WTC11 (cell line): ENCODE measurements around the gene RTP2. TPM values are rescaled to one million over a fixed set of nuclear protein-coding genes. Genes with fewer than 3 reads are reported as not detected.

Source experiments
- ATAC-seq: fragments of 200-7000 bp; cut with Tn5 transposase; 2 replicates; pipeline ENCODE4 v1.10.0; 2021; ENCODE audit warnings: mild to moderate bottlenecking, moderate library complexity
- CTCF ChIA-PET: fragments of 300-600 bp; sonication (Branson Sonifier 250); formaldehyde crosslinking; loops from one replicate; lab custom pipeline; 2021; ENCODE audit warnings: antibody characterized with exemption; lab: Charles Lee
- POLR2A ChIA-PET: fragments of 350-600 bp; sonication (Branson Sonifier 250); formaldehyde crosslinking; loops from one replicate; lab custom pipeline; 2021; ENCODE audit warnings: antibody characterized with exemption; lab: Charles Lee
- DNase-seq: peaks from one replicate; pipeline ENCODE4 v3.0.0; 2021; ENCODE audit warnings: low spot score
- H3K27ac Mint-ChIP-seq: 2 replicates; pipeline ENCODE4 v1.8.0; 2021; ENCODE audit warnings: mixed read lengths
- H3K27me3 Mint-ChIP-seq: 2 replicates; pipeline ENCODE4 v1.8.0; 2021; ENCODE audit warnings: low read depth, mild to moderate bottlenecking, moderate library complexity, mixed read lengths
- H3K36me3 Mint-ChIP-seq: 2 replicates; pipeline ENCODE4 v1.8.0; 2021; ENCODE audit warnings: mixed read lengths
- H3K4me1 Mint-ChIP-seq: 2 replicates; pipeline ENCODE4 v1.8.0; 2022; ENCODE audit warnings: mixed read lengths
- H3K4me3 Mint-ChIP-seq: 2 replicates; pipeline ENCODE4 v1.8.0; 2021; ENCODE audit warnings: mild to moderate bottlenecking, moderate library complexity, mixed read lengths
- H3K9me3 Mint-ChIP-seq: 2 replicates; pipeline ENCODE4 v1.8.0; 2021; ENCODE audit warnings: mixed read lengths
- JUN ChIP-seq: sonication (generic); formaldehyde crosslinking; IDR thresholded peaks from 2 replicates; pipeline ENCODE4 v1.8.0; 2023; ENCODE audit warnings: mild to moderate bottlenecking, missing genetic modification reagents
- KAT7 ChIP-seq: sonication (generic); formaldehyde crosslinking; IDR thresholded peaks from 2 replicates; pipeline ENCODE4 v1.8.1; 2023; ENCODE audit warnings: missing genetic modification reagents, mild to moderate bottlenecking, borderline replicate concordance
- NFE2L1 ChIP-seq: sonication (generic); formaldehyde crosslinking; IDR thresholded peaks from 2 replicates; pipeline ENCODE4 v1.8.1; 2023; ENCODE audit warnings: missing genetic modification reagents
- SP1 ChIP-seq: sonication (generic); formaldehyde crosslinking; conservative IDR thresholded peaks from 2 replicates; pipeline ENCODE4 v1.8.1; 2022; ENCODE audit warnings: missing genetic modification reagents
- ZNF121 ChIP-seq: sonication (generic); formaldehyde crosslinking; IDR thresholded peaks from 2 replicates; pipeline ENCODE4 v1.8.0; 2023; ENCODE audit warnings: missing genetic modification reagents
- ZNF396 ChIP-seq: fragments of 250-450 bp; sonication (Bioruptor Pico); IDR thresholded peaks from 2 replicates; pipeline ENCODE4 v1.8.0; 2021; ENCODE audit warnings: mild to moderate bottlenecking, moderate library complexity, borderline replicate concordance
- ZNF671 ChIP-seq: fragments of 250-450 bp; sonication (Bioruptor Pico); IDR thresholded peaks from 2 replicates; pipeline ENCODE4 v1.8.0; 2021; ENCODE audit warnings: mild to moderate bottlenecking
- total RNA-seq: library from RNA; stranded (reverse); gene quantifications from 3 replicates; pipeline ENCODE4 v1.2.3, GENCODE V29; 2021
- TF ChIP-seq, protein P1 (sequence below): fragments of 200-600 bp; IDR thresholded peaks from 2 replicates; pipeline ENCODE4 v1.8.0; 2022; ENCODE audit warnings: antibody characterized with exemption
- TF ChIP-seq, protein P2 (sequence below): sonication (generic); formaldehyde crosslinking; IDR thresholded peaks from 2 replicates; pipeline ENCODE4 v1.8.1; 2023; ENCODE audit warnings: mild to moderate bottlenecking, missing genetic modification reagents, moderate library complexity
- TF ChIP-seq, protein P3 (sequence below): sonication (generic); formaldehyde crosslinking; conservative IDR thresholded peaks from 2 replicates; pipeline ENCODE4 v1.8.1; 2023; ENCODE audit warnings: mild to moderate bottlenecking, low read depth, missing genetic modification reagents, moderate library complexity
- TF ChIP-seq, protein P4 (sequence below): sonication (generic); formaldehyde crosslinking; IDR thresholded peaks from 2 replicates; pipeline ENCODE4 v1.8.0; 2022; ENCODE audit warnings: mild to moderate bottlenecking, missing genetic modification reagents
- TF ChIP-seq, protein P5 (sequence below): sonication (generic); formaldehyde crosslinking; IDR thresholded peaks from 2 replicates; pipeline ENCODE4 v1.8.1; 2022; ENCODE audit warnings: missing genetic modification reagents, borderline replicate concordance

RTP2 gene
- total RNA-seq, 1 experiment from 2014 or later = not detected

DNA sequence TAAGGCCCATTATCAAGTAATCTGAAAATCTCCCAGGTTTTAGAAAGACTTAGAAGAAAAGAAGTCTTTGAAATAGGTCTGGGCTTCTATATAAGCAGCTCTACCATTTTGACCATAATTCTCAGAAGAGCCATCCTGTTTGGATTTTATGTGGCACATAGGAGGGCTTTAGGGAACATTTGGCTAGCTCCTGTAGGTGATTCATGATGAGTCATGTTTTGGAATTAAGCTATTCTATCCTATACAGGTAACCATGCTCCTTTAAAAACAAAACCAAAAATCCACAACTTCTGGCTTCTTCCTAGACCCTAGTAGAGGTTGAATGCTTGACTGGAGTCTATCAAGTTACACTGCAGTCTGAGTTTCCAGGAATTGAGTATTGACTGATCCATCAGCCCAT, 41.1 kb downstream of the RTP2 start (continued):
- no peak for TF ChIP-seq JUN (CRISPR knock-in tag)
- TF ChIP-seq, protein P1, sequence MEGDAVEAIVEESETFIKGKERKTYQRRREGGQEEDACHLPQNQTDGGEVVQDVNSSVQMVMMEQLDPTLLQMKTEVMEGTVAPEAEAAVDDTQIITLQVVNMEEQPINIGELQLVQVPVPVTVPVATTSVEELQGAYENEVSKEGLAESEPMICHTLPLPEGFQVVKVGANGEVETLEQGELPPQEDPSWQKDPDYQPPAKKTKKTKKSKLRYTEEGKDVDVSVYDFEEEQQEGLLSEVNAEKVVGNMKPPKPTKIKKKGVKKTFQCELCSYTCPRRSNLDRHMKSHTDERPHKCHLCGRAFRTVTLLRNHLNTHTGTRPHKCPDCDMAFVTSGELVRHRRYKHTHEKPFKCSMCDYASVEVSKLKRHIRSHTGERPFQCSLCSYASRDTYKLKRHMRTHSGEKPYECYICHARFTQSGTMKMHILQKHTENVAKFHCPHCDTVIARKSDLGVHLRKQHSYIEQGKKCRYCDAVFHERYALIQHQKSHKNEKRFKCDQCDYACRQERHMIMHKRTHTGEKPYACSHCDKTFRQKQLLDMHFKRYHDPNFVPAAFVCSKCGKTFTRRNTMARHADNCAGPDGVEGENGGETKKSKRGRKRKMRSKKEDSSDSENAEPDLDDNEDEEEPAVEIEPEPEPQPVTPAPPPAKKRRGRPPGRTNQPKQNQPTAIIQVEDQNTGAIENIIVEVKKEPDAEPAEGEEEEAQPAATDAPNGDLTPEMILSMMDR = no peak

DNA sequence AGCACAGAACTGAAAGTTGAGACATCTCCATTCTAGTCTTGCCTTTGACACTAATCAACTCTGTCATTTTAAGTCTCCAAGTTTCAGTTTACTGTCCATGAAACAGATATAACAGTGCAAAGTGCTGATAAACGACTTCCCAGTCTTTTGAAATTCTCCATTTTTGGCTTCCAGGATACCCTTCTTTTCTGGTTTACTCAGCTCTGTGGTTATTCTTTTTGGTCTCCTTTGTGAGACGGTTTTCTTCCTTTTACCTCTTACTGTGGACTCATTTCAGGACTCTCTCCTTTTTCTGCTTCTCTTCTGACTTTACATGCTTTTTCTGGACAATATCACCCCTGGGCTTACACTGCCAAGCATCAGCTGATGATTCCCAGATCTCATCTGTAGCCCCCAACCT, 51.1 kb downstream of the RTP2 start:
- no peak overlapping the region for H3K27ac Mint-ChIP-seq
- TF ChIP-seq ZNF121 (CRISPR knock-in tag) (no peak), ZNF396 (CRISPR knock-in tag) (no peak), KAT7 (CRISPR knock-in tag) (no peak), SP1 (CRISPR knock-in tag) (no peak), NFE2L1 (CRISPR knock-in tag) (no peak), JUN (CRISPR knock-in tag) (no peak), ZNF671 (CRISPR knock-in tag) (no peak)
- TF ChIP-seq, protein P2, sequence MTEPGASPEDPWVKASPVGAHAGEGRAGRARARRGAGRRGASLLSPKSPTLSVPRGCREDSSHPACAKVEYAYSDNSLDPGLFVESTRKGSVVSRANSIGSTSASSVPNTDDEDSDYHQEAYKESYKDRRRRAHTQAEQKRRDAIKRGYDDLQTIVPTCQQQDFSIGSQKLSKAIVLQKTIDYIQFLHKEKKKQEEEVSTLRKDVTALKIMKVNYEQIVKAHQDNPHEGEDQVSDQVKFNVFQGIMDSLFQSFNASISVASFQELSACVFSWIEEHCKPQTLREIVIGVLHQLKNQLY (CRISPR knock-in tag) = no peak
- TF ChIP-seq, protein P3, sequence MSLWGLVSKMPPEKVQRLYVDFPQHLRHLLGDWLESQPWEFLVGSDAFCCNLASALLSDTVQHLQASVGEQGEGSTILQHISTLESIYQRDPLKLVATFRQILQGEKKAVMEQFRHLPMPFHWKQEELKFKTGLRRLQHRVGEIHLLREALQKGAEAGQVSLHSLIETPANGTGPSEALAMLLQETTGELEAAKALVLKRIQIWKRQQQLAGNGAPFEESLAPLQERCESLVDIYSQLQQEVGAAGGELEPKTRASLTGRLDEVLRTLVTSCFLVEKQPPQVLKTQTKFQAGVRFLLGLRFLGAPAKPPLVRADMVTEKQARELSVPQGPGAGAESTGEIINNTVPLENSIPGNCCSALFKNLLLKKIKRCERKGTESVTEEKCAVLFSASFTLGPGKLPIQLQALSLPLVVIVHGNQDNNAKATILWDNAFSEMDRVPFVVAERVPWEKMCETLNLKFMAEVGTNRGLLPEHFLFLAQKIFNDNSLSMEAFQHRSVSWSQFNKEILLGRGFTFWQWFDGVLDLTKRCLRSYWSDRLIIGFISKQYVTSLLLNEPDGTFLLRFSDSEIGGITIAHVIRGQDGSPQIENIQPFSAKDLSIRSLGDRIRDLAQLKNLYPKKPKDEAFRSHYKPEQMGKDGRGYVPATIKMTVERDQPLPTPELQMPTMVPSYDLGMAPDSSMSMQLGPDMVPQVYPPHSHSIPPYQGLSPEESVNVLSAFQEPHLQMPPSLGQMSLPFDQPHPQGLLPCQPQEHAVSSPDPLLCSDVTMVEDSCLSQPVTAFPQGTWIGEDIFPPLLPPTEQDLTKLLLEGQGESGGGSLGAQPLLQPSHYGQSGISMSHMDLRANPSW (CRISPR knock-in tag) = no peak
- TF ChIP-seq, protein P4, sequence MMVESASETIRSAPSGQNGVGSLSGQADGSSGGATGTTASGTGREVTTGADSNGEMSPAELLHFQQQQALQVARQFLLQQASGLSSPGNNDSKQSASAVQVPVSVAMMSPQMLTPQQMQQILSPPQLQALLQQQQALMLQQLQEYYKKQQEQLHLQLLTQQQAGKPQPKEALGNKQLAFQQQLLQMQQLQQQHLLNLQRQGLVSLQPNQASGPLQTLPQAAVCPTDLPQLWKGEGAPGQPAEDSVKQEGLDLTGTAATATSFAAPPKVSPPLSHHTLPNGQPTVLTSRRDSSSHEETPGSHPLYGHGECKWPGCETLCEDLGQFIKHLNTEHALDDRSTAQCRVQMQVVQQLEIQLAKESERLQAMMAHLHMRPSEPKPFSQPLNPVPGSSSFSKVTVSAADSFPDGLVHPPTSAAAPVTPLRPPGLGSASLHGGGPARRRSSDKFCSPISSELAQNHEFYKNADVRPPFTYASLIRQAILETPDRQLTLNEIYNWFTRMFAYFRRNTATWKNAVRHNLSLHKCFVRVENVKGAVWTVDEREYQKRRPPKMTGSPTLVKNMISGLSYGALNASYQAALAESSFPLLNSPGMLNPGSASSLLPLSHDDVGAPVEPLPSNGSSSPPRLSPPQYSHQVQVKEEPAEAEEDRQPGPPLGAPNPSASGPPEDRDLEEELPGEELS (CRISPR knock-in tag) = no peak
- TF ChIP-seq, protein P5, sequence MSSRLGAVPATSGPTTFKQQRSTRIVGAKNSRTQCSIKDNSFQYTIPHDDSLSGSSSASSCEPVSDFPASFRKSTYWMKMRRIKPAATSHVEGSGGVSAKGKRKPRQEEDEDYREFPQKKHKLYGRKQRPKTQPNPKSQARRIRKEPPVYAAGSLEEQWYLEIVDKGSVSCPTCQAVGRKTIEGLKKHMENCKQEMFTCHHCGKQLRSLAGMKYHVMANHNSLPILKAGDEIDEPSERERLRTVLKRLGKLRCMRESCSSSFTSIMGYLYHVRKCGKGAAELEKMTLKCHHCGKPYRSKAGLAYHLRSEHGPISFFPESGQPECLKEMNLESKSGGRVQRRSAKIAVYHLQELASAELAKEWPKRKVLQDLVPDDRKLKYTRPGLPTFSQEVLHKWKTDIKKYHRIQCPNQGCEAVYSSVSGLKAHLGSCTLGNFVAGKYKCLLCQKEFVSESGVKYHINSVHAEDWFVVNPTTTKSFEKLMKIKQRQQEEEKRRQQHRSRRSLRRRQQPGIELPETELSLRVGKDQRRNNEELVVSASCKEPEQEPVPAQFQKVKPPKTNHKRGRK (CRISPR knock-in tag) = no peak
- TF ChIP-seq, all 79 proteins: peak for 0
- ChIA-PET CTCF (no interaction called here), POLR2A (no interaction called here)
- Mint-ChIP-seq H3K4me1 (no peaks in the 10 kb centered on the region), H3K4me3 (no peak overlapping the region), H3K9me3 (peaks cover 8% of the 10 kb centered on the region), H3K27me3 (peaks cover 28% of the 10 kb centered on the region), H3K36me3 (no peaks in the 10 kb centered on the region)
- ATAC-seq (no peak), DNase-seq (no peak)

Other genes with a start within 250 kb of the RTP2 start
- 0.32 to 0.70 TPM in 2 of 3 replicates, not detected in the other for gene SST, start 32.2 kb downstream of the RTP2 start, total RNA-seq
- gene BCL6, start 42.9 kb upstream of the RTP2 start, total RNA-seq = 10.2 to 11.8 TPM (median 11.2 TPM) in 3 replicates